Fibroblast of skin of right quadriceps (primary cell): ENCODE results near the gene NCOR1.
"Not testable (repeated sequence)": the region's sequence is repeated elsewhere in the genome, so short reads cannot be mapped to it uniquely, and the experiment has no call there.

Experiments
- DNase-seq: peaks from one replicate; pipeline ENCODE4 v3.0.0-alpha.2; 2013

The NCOR1 gene

GRCh38 chr17:16145319-16145890 lies 69.9 kb downstream of the NCOR1 start:
- DNase-seq, result not testable (repeated sequence)

- DNase-seq, result no peak
Observed at GRCh38 chr17:16141685-16142084, 73.6 kb downstream of the NCOR1 start.

GRCh38 chr17:16140854-16141253 lies 74.5 kb downstream of the NCOR1 start:
- DNase-seq, result no peak

- no peak for DNase-seq
Observed at GRCh38 chr17:16135461-16135860, 79.9 kb downstream of the NCOR1 start.

- no peak for DNase-seq
Observed at GRCh38 chr17:16131593-16131992, 83.7 kb downstream of the NCOR1 start.

- no peak for DNase-seq
Observed at GRCh38 chr17:16129441-16130205, 85.7 kb downstream of the NCOR1 start.

- no peak for DNase-seq
Observed at GRCh38 chr17:16123531-16123930, 91.8 kb downstream of the NCOR1 start.

- no peak for DNase-seq
Observed at GRCh38 chr17:16122697-16123434, 92.5 kb downstream of the NCOR1 start.

GRCh38 chr17:16121915-16122314 lies 93.4 kb downstream of the NCOR1 start:
- no peak for DNase-seq

GRCh38 chr17:16120937-16121336 lies 94.4 kb downstream of the NCOR1 start:
- no peak for DNase-seq

GRCh38 chr17:16117149-16117548 lies 98.2 kb downstream of the NCOR1 start:
- no peak for DNase-seq

- DNase-seq, result not testable (repeated sequence)
Observed at GRCh38 chr17:16115077-16115698, 100.1 kb downstream of the NCOR1 start.

- DNase-seq, result no peak
Observed at GRCh38 chr17:16108871-16109270, 106.5 kb downstream of the NCOR1 start.

- DNase-seq, result no peak
Observed at GRCh38 chr17:16108386-16108785, 106.9 kb downstream of the NCOR1 start.

GRCh38 chr17:16107165-16107770 lies 108.1 kb downstream of the NCOR1 start:
- DNase-seq, result no peak

GRCh38 chr17:16106161-16106891 lies 109.0 kb downstream of the NCOR1 start:
- no peak for DNase-seq

GRCh38 chr17:16104189-16104588 lies 111.1 kb downstream of the NCOR1 start:
- no peak for DNase-seq

- no peak for DNase-seq
Observed at GRCh38 chr17:16101440-16101839, 113.9 kb downstream of the NCOR1 start.

- DNase-seq, result no peak
Observed at GRCh38 chr17:16100737-16101400, 114.5 kb downstream of the NCOR1 start.

GRCh38 chr17:16091773-16092172 lies 123.6 kb downstream of the NCOR1 start:
- DNase-seq, result no peak

- no peak for DNase-seq
Observed at GRCh38 chr17:16086957-16087356, 128.4 kb downstream of the NCOR1 start.
